A673 (cell line): ENCODE data around the gene DACT1.

Experiments used
- EZH2 ChIP-seq: fragments of 200-600 bp; sonication (generic); IDR thresholded peaks from 2 replicates; pipeline ENCODE4 v1.6.1; 2017; ENCODE audit warnings: borderline replicate concordance, low read depth, mild to moderate bottlenecking, mixed read lengths, antibody characterized with exemption, low read length; ENCODE audit not compliant: poor library complexity, severe bottlenecking
- TF ChIP-seq, protein P1 (sequence below): fragments of 300-800, 200-600 bp; sonication (generic); conservative IDR thresholded peaks from 2 replicates; pipeline ENCODE4 v1.5.1; 2017; ENCODE audit warnings: low read depth, mild to moderate bottlenecking, antibody characterized with exemption, low read length, moderate library complexity, mixed read lengths

DNA sequence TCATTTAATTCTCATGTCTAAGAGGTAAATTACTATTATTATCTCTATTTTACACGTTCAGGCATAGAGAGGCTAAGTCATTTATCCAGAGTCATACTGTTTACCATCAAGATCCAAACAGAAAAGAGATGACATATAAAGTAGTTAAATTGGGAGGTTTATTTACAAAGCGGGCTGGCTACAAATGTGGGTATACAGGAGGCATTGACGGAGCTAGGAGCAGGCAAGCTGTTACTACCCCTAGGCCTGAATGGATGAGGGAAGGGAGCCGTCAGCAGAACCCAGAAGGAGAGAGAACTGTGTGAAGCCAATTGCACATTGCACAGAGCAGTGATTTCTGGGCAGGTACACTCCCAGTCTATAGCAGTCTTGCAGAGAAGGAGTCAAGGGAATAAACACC lies 39.8 kb downstream of the DACT1 start:
- TF ChIP-seq, protein P1, sequence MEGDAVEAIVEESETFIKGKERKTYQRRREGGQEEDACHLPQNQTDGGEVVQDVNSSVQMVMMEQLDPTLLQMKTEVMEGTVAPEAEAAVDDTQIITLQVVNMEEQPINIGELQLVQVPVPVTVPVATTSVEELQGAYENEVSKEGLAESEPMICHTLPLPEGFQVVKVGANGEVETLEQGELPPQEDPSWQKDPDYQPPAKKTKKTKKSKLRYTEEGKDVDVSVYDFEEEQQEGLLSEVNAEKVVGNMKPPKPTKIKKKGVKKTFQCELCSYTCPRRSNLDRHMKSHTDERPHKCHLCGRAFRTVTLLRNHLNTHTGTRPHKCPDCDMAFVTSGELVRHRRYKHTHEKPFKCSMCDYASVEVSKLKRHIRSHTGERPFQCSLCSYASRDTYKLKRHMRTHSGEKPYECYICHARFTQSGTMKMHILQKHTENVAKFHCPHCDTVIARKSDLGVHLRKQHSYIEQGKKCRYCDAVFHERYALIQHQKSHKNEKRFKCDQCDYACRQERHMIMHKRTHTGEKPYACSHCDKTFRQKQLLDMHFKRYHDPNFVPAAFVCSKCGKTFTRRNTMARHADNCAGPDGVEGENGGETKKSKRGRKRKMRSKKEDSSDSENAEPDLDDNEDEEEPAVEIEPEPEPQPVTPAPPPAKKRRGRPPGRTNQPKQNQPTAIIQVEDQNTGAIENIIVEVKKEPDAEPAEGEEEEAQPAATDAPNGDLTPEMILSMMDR, result no peak
- no peak for TF ChIP-seq EZH2
